ENCODE measurements around the gene PDE8B.
"Not testable (repeated sequence)": the region's sequence is repeated elsewhere in the genome, so short reads cannot be mapped to it uniquely, and the experiment has no call there.

The PDE8B gene

GRCh38 chr5:77376609-77377300 lies 166.3 kb downstream of the PDE8B start:
- Mint-ChIP-seq H3K27ac (no peak overlapping the region), H3K27me3 (ENCODE audit: low read depth) (no peaks in the 10 kb centered on the region)

DNA sequence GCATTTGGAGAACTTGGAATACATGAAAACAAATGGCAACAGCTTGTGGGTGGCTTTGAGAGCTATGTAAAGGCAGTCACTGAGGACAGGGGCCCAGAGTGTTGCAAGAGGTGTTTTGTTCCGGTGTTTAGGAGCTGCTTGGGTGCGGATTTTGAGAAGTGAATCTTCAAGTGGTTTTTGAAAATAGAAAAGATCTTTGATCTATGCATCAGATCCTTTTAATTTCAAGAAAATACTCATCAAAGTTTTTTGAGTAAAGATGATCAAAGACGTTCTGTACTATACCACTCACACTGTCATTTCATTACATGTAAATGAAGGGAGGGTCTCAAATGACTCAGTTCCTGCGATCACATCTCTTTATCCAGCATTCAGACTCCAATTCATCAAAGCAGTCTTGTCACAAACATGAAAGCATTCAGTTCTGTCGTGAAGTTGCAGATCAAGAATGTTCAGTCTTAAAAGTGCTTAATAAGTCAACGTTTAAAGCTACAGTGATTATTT lies 169.1 kb downstream of the PDE8B start:
- Mint-ChIP-seq H3K4me1 (no peaks in the 10 kb centered on the region), H3K4me3 (no peak overlapping the region), H3K9me3 (peaks cover 3% of the 10 kb centered on the region), H3K36me3 (ENCODE audit: low read depth) (no peaks in the 10 kb centered on the region), H3K27ac (no peak overlapping the region), H3K27me3 (ENCODE audit: low read depth) (no peaks in the 10 kb centered on the region)
- TF ChIP-seq, protein P1, sequence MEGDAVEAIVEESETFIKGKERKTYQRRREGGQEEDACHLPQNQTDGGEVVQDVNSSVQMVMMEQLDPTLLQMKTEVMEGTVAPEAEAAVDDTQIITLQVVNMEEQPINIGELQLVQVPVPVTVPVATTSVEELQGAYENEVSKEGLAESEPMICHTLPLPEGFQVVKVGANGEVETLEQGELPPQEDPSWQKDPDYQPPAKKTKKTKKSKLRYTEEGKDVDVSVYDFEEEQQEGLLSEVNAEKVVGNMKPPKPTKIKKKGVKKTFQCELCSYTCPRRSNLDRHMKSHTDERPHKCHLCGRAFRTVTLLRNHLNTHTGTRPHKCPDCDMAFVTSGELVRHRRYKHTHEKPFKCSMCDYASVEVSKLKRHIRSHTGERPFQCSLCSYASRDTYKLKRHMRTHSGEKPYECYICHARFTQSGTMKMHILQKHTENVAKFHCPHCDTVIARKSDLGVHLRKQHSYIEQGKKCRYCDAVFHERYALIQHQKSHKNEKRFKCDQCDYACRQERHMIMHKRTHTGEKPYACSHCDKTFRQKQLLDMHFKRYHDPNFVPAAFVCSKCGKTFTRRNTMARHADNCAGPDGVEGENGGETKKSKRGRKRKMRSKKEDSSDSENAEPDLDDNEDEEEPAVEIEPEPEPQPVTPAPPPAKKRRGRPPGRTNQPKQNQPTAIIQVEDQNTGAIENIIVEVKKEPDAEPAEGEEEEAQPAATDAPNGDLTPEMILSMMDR (IDR thresholded peaks at IDR 0.05; ENCODE audit: unreplicated experiment in 3 of 3) = no peak

More at GRCh38 chr5:77376609-77377300, 166.3 kb downstream of the PDE8B start:
- no peaks in the 10 kb centered on the region for H3K9me3 Mint-ChIP-seq
- no peaks in the 10 kb centered on the region for H3K4me1 Mint-ChIP-seq
- no peak overlapping the region for H3K4me3 Mint-ChIP-seq
- no peaks in the 10 kb centered on the region for H3K36me3 Mint-ChIP-seq (ENCODE audit: low read depth)
- TF ChIP-seq, protein P1 (IDR thresholded peaks at IDR 0.05; ENCODE audit: unreplicated experiment in 3 of 3) = no peak

GRCh38 chr5:77380636-77381035 lies 170.2 kb downstream of the PDE8B start:
- H3K4me1 Mint-ChIP-seq = no peaks in the 10 kb centered on the region
- H3K9me3 Mint-ChIP-seq = peaks cover 3% of the 10 kb centered on the region
- no peaks in the 10 kb centered on the region for H3K27me3 Mint-ChIP-seq (ENCODE audit: low read depth)
- no peak overlapping the region for H3K27ac Mint-ChIP-seq
- H3K4me3 Mint-ChIP-seq = no peak overlapping the region
- TF ChIP-seq, protein P1 (IDR thresholded peaks at IDR 0.05; ENCODE audit: unreplicated experiment in 3 of 3) = no peak
- H3K36me3 Mint-ChIP-seq (ENCODE audit: low read depth) = no peaks in the 10 kb centered on the region

DNA sequence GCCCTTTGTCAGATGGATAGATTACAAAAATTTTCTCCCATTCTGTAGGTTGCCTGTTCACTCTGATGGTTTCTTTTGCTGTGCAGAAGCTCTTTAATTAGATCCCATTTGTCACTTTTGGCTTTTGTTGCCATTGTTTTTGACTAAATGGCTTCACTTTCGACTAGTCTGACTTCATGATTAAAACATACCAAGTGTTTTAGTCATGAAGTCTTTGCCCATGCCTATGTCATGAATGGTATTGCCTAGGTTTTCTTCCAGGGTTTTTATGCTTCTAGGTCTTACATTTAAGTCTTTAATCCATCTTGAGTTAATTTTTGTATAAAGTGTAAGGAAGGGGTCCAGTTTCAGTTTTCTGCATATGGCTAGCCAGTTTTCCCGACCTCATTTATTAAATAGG lies 172.9 kb downstream of the PDE8B start:
- not testable (repeated sequence) for H3K27ac Mint-ChIP-seq; H3K4me1 Mint-ChIP-seq; H3K4me3 Mint-ChIP-seq; H3K27me3 Mint-ChIP-seq (ENCODE audit: low read depth); H3K36me3 Mint-ChIP-seq (ENCODE audit: low read depth)
- H3K9me3 Mint-ChIP-seq = peaks cover 15% of the 10 kb centered on the region

DNA sequence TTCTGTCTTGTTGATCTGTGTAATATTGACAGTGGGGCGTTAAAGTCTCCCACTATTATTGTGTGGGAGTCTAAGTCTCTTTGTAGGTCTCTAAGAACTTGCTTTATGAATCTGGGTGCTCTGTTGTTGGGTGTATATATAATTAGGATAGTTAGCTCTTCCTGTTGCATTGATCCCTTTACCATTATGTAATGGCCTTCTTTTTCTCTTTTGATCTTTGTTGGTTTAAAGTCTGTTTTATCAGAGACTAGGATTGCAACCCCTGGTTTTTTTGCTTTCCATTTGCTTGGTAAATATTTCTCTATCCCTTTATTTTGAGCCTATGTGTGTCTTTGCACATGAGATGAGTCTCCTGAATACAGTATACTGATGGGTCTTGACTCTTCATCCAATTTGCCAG lies 175.9 kb downstream of the PDE8B start:
- H3K4me1 Mint-ChIP-seq; H3K27me3 Mint-ChIP-seq (ENCODE audit: low read depth); H3K27ac Mint-ChIP-seq; H3K36me3 Mint-ChIP-seq (ENCODE audit: low read depth); H3K4me3 Mint-ChIP-seq: not testable (repeated sequence)
- peaks cover 18% of the 10 kb centered on the region for H3K9me3 Mint-ChIP-seq

- Mint-ChIP-seq H3K27me3 (ENCODE audit: low read depth) (no peaks in the 10 kb centered on the region), H3K27ac (no peak overlapping the region), H3K36me3 (ENCODE audit: low read depth) (no peaks in the 10 kb centered on the region), H3K9me3 (peaks cover 15% of the 10 kb centered on the region), H3K4me3 (no peak overlapping the region), H3K4me1 (no peaks in the 10 kb centered on the region)
- TF ChIP-seq, protein P1 (IDR thresholded peaks at IDR 0.05; ENCODE audit: unreplicated experiment in 3 of 3) = no peak
Observed at GRCh38 chr5:77389746-77390145, 179.3 kb downstream of the PDE8B start.

- Mint-ChIP-seq H3K4me3 (no peak overlapping the region), H3K27ac (no peak overlapping the region), H3K9me3 (peaks cover 15% of the 10 kb centered on the region), H3K27me3 (ENCODE audit: low read depth) (no peaks in the 10 kb centered on the region), H3K4me1 (no peaks in the 10 kb centered on the region), H3K36me3 (ENCODE audit: low read depth) (no peaks in the 10 kb centered on the region)
- TF ChIP-seq, protein P1 (IDR thresholded peaks at IDR 0.05; ENCODE audit: unreplicated experiment in 3 of 3) = no peak
Observed at GRCh38 chr5:77390221-77390620, 179.7 kb downstream of the PDE8B start.

All from nephron (organoid).